Parathyroid adenoma (tissue), 2 donors: ENCODE results near the gene FAM20C.
"Not testable (repeated sequence)": the region's sequence is repeated elsewhere in the genome, so short reads cannot be mapped to it uniquely, and the experiment has no call there.

Source experiments
- H2AFZ ChIP-seq: fragments of 300-600 bp; sonication (generic); one replicate; pipeline ENCODE4 v1.7.0; 2017; ENCODE audit warnings: antibody characterized with exemption, mild to moderate bottlenecking
- H3K27ac ChIP-seq: fragments of 300-600 bp; sonication (generic); one replicate; pipeline ENCODE4 v1.7.0; 2017
- H3K27me3 ChIP-seq: fragments of 300-600 bp; sonication (generic); one replicate; pipeline ENCODE4 v1.7.0; 2017; ENCODE audit warnings: low read length; ENCODE audit not compliant: control insufficient read depth, insufficient read depth
- H3K36me3 ChIP-seq: fragments of 300-600 bp; sonication (generic); one replicate; pipeline ENCODE4 v1.7.0; 2017; ENCODE audit warnings: low read length; ENCODE audit not compliant: control insufficient read depth, insufficient read depth
- H3K4me1 ChIP-seq: fragments of 300-600 bp; sonication (generic); one replicate; pipeline ENCODE4 v1.7.0; 2017; ENCODE audit warnings: control low read depth
- H3K4me2 ChIP-seq: fragments of 300-600 bp; sonication (generic); one replicate; pipeline ENCODE4 v1.7.0; 2017; ENCODE audit warnings: low read length
- H3K4me3 ChIP-seq: fragments of 300-600 bp; sonication (generic); one replicate; pipeline ENCODE4 v1.7.0; 2017; ENCODE audit warnings: low read depth, low read length
- H3K79me2 ChIP-seq: fragments of 300-600 bp; sonication (generic); one replicate; pipeline ENCODE4 v1.7.0; 2017; ENCODE audit warnings: control low read depth
- H3K9ac ChIP-seq: fragments of 300-600 bp; sonication (generic); one replicate; pipeline ENCODE4 v1.7.0; 2017; ENCODE audit warnings: mild to moderate bottlenecking
- H3K9me3 ChIP-seq: fragments of 300-600 bp; sonication (generic); one replicate; pipeline ENCODE4 v1.7.0; 2017; ENCODE audit warnings: low read length; ENCODE audit not compliant: control insufficient read depth
- CTCF ChIP-seq: fragments of 300-600 bp; sonication (generic); IDR thresholded peaks from one replicate; pipeline ENCODE4 v1.7.0; 2017; ENCODE audit warnings: antibody characterized with exemption, mild to moderate bottlenecking
- donor health status: primary hyperparathyroidism.

The FAM20C gene

GRCh38 chr7:262631-263311 is 70.4 kb downstream of the FAM20C start:
- H3K9ac ChIP-seq, H3K36me3 ChIP-seq, H3K4me3 ChIP-seq, H3K79me2 ChIP-seq, H2AFZ ChIP-seq, H3K4me2 ChIP-seq, H3K4me1 ChIP-seq, H3K9me3 ChIP-seq, H3K27me3 ChIP-seq, H3K27ac ChIP-seq: not testable (repeated sequence)
- TF ChIP-seq CTCF = peak; percentile 35

- H3K36me3 ChIP-seq, H3K9ac ChIP-seq, H3K4me2 ChIP-seq, H3K79me2 ChIP-seq, H3K9me3 ChIP-seq, H3K4me1 ChIP-seq, H3K27me3 ChIP-seq, H3K27ac ChIP-seq, H3K4me3 ChIP-seq, H2AFZ ChIP-seq: not testable (repeated sequence)
Measured at GRCh38 chr7:263483-264351, 71.3 kb downstream of the FAM20C start.

- Histone ChIP-seq H3K36me3 (no peaks in the 10 kb centered on the region), H3K27ac (no peak overlapping the region)
Measured at GRCh38 chr7:264541-265191, 72.3 kb downstream of the FAM20C start.

GRCh38 chr7:265192-265997 is 73.0 kb downstream of the FAM20C start:
- Histone ChIP-seq H3K4me2 (no peak overlapping the region), H3K9me3 (no peaks in the 10 kb centered on the region), H3K4me1 (no peaks in the 10 kb centered on the region), H3K27ac (no peak overlapping the region), H2AFZ (no peak overlapping the region), H3K27me3 (no peaks in the 10 kb centered on the region), H3K79me2 (no peaks in the 10 kb centered on the region), H3K9ac (no peak overlapping the region), H3K4me3 (no peak overlapping the region), H3K36me3 (no peaks in the 10 kb centered on the region)
- no peak for TF ChIP-seq CTCF

More at GRCh38 chr7:264541-265191, 72.3 kb downstream of the FAM20C start:
- H3K4me2 ChIP-seq = no peak overlapping the region
- H3K79me2 ChIP-seq = no peaks in the 10 kb centered on the region
- no peaks in the 10 kb centered on the region for H3K9me3 ChIP-seq
- no peak for TF ChIP-seq CTCF
- H3K9ac ChIP-seq = no peak overlapping the region
- H3K4me3 ChIP-seq = no peak overlapping the region
- H2AFZ ChIP-seq = no peak overlapping the region
- H3K27me3 ChIP-seq = no peaks in the 10 kb centered on the region
- no peaks in the 10 kb centered on the region for H3K4me1 ChIP-seq
